Measurements from ENCODE around the gene SMCHD1.
"Not testable (repeated sequence)": the region's sequence is repeated elsewhere in the genome, so short reads cannot be mapped to it uniquely, and the experiment has no call there.

The SMCHD1 gene

DNA sequence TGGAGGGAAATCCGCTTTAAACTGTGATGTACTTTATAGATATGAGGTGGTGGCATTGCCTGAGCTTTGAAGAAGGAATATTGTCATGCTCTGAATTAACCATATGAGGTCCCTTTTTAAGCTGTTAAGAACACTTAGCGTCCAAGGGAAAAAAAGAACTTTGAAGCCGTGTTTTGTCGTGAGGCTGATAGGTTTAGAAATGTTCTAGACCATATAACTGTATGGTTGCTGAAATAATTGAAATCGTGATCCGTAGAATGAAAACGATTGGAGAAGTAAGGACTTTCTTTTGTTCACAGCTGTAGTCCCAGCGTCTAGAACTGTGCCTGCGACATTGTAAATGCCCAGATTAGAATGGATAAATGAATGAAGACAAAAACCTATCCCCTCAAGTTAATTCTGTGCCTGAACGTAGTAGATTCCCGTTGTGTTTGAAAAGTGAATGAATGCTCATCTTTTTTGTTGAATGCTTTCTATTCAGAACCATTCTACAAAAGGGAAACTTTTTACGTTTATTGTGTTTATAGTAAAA lies 1.5 kb downstream of the SMCHD1 start:
- in situ Hi-C loops (cut with MboI; ENCODE audit: low sequenced_read_pairs) = no loop called here

- in situ Hi-C loops (cut with MboI; ENCODE audit: low sequenced_read_pairs) = no loop called here
Observed at GRCh38 chr18:2657788-2658458, 2.4 kb downstream of the SMCHD1 start.

DNA sequence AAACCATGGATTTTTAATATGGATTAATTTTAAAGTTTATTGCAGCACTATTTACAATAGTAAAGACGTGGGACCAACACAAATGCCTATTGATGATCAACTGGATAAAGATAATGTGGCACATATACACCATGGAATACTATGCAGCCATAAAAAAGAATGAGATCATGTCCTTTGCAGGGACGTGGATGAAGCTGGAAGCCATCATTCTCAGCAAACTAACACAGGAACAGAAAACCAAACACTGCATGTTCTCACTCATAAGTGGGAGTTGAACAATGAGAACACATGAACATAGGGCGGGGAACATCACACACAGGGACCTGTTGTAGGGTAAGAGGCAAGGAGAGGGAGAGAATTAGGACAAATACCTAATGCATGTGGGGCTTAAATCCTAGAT lies 5.3 kb downstream of the SMCHD1 start:
- in situ Hi-C loops (cut with MboI; ENCODE audit: low sequenced_read_pairs) = not testable (repeated sequence)

GRCh38 chr18:2662288-2662687 lies 6.8 kb downstream of the SMCHD1 start:
- in situ Hi-C loops (cut with MboI; ENCODE audit: low sequenced_read_pairs) = not testable (repeated sequence)

DNA sequence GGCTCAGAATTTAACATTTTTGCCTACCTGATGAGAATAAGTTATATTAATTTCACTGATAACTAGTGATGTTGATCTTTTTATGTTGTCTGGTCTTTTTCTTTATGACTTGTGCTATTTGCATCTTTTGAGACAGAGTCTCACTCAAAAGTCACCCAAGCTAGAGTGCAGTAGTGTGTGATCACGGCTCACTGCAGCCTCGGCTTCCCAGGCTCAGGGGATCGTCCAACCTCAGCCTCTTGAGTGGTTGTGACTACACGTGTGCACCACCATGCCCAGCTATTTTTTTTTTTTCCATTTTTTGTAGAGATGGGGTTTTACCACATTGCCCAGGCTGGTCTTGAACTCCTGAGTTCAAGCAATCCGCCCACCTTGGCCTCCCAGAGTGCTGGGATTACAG lies 7.5 kb downstream of the SMCHD1 start:
- in situ Hi-C loops (cut with MboI; ENCODE audit: low sequenced_read_pairs) = no loop called here

DNA sequence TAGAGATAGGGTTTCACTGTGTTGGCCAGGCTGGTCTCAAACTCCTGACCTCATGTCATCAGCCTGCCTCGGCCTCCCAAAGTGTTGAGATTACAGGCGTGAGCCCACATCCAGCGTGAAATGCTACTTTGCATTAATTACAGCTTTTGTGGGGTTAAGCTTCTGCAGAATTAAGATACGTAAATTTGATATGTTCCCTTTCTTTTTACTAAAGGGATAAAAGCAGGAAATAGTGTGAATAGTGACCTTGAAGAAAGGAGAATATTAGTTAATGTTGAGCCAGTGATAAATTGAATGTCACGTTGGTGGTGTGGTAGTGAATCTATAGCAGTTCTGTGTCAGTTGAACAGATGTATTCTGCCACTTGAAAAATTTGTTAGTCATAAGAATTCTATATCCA lies 16.9 kb downstream of the SMCHD1 start:
- in situ Hi-C loops (cut with MboI; ENCODE audit: low sequenced_read_pairs) = no loop called here

DNA sequence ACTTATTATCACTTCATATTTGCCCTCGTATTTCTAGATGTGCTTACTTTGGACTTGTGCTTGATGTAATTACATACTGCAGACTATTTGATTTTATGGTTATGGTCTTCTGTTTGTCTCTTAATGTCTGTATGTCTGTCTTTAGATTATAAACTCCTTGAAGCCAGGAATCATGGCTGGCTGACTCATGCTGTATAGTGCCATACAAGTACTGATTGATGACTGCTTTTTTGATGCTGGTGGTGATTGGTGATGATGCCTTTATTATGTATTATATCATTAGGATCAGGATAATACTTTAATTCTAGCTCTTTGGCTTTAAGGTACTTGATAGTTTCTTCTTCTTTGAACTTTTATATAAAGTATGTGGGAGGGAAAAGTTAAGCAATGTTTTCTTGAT lies 17.3 kb downstream of the SMCHD1 start:
- in situ Hi-C loops (cut with MboI; ENCODE audit: low sequenced_read_pairs) = no loop called here

DNA sequence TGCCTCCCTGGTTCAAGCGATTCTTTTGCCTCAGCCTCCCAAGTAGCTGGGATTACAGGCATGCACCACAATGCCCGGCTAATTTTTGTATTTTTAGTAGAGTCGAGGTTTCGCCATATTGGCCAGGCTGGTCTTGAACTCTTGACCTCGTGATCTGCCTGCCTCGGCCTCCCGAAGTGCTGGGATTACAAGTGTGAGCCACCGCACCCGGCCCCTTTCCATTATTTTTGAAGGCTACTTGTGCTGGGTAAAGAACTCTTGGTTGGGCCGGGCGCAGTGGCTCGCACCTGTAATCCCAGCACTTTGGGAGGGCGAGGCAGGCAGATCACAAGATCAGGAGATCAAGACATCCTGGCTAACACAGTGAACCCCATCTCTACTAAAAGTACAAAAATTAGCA lies 23.4 kb downstream of the SMCHD1 start:
- in situ Hi-C loops (cut with MboI; ENCODE audit: low sequenced_read_pairs) = not testable (repeated sequence)

DNA sequence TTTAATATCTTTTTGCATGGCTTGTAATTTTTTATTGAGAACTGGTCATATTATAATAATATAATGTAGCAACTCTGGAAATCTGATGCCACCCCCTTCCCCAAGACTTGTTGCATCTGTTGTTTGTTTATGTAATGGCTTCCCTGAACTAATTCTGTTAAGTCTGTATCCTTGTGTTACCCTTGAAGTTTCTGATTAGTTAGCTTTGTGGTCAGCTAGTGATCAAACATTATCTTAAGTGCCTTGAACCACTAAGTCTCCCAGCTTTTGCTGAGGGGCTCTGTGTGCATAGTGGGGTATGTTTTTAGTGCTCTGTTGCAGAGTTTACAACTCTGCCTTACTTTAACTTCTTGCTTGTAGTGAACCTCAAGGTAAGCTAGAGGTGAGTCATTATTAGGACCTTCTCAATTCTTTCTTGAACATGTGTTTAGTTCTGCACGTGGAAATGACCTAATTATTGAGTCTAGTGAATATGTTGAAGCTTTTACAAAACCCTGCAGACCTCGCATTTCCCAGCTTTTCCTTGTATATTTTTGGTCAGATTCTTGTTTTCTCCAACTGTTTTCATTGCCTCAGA lies 24.8 kb downstream of the SMCHD1 start:
- in situ Hi-C loops (cut with MboI; ENCODE audit: low sequenced_read_pairs) = no loop called here

- in situ Hi-C loops (cut with MboI; ENCODE audit: low sequenced_read_pairs) = no loop called here
Observed at GRCh38 chr18:2681993-2682603, 26.6 kb downstream of the SMCHD1 start.

DNA sequence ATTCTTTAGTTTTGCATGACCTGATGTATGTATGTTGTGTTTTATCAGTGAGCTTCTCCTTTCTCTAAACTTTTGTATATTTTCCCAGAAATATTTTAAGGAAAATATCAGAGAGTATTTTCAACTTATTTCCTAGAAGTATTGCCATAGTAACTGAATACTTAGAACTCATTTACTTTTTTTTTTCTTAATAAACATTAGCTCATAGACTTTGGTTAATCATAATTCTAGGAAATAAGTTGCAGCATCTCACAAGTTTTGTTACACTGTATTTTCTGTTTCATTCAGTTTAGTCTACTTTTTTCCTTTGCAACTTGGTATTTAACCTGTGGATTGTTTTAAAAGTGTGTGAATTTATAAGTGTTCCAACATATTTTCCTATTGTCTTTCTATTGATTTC lies 27.5 kb downstream of the SMCHD1 start:
- in situ Hi-C loops (cut with MboI; ENCODE audit: low sequenced_read_pairs) = no loop called here

- in situ Hi-C loops (cut with MboI; ENCODE audit: low sequenced_read_pairs) = no loop called here
Observed at GRCh38 chr18:2686349-2686968, 30.9 kb downstream of the SMCHD1 start.

DNA sequence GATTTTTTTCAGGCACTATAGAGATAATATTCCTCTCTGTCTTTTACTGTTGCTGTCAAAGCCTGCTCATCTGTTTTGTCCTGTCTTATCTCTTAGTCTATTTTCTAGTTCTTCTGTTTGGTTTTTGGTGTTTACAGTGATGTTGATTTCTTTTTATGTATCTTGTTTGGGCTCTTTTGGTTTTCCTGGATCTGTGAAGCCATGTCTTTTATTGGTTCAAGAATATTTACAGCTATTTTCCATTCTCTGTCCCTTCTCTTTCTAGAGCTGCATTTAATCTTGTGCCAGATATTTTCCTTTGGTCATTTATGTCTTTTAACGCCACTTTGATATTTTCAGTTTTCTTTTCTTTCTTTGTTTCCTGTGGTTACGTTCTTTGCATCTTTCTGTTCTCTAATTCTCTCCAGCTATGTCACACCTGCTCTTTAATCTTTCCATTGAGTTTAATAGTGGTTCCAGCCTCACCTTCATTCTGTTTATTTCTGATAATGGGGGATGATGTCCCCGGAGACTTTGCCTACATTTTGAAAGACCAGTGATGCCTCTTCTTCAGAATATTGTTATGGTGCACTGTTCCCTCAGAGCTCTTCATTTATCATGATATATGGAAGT lies 32.0 kb downstream of the SMCHD1 start:
- in situ Hi-C loops (cut with MboI; ENCODE audit: low sequenced_read_pairs) = no loop called here

GRCh38 chr18:2692508-2692907 lies 37.0 kb downstream of the SMCHD1 start:
- in situ Hi-C loops (cut with MboI; ENCODE audit: low sequenced_read_pairs) = no loop called here

GRCh38 chr18:2697184-2697583 lies 41.7 kb downstream of the SMCHD1 start:
- in situ Hi-C loops (cut with MboI; ENCODE audit: low sequenced_read_pairs) = no loop called here

GRCh38 chr18:2699001-2699400 lies 43.5 kb downstream of the SMCHD1 start:
- in situ Hi-C loops (cut with MboI; ENCODE audit: low sequenced_read_pairs) = no loop called here

- in situ Hi-C loops (cut with MboI; ENCODE audit: low sequenced_read_pairs) = no loop called here
Observed at GRCh38 chr18:2704541-2704940, 49.0 kb downstream of the SMCHD1 start.

GRCh38 chr18:2706903-2707302 lies 51.4 kb downstream of the SMCHD1 start:
- in situ Hi-C loops (cut with MboI; ENCODE audit: low sequenced_read_pairs) = no loop called here

- in situ Hi-C loops (cut with MboI; ENCODE audit: low sequenced_read_pairs) = no loop called here
Observed at GRCh38 chr18:2707551-2708168, 52.1 kb downstream of the SMCHD1 start.

- in situ Hi-C loops (cut with MboI; ENCODE audit: low sequenced_read_pairs) = no loop called here
Observed at GRCh38 chr18:2709316-2709715, 53.8 kb downstream of the SMCHD1 start.

- in situ Hi-C loops (cut with MboI; ENCODE audit: low sequenced_read_pairs) = no loop called here
Observed at GRCh38 chr18:2714140-2714539, 58.6 kb downstream of the SMCHD1 start.

All from HL-60/S4 treated with phorbol 12-myristate 13-acetate at 8.2 ng/mL for 4 days and 3 days (cell line).